Measurements from ENCODE around the gene PRDX1.

Gene PRDX1

GRCh38 chr1:45551684-45552083, 30.0 kb upstream of the PRDX1 start:
- no peaks in the 10 kb centered on the region for H3K9me3 ChIP-seq (ENCODE audit: insufficient read depth, low read depth, low read length)
- H3K27me3 ChIP-seq (ENCODE audit: insufficient read depth, low read length): no peaks in the 10 kb centered on the region
- H3K4me1 ChIP-seq (ENCODE audit: insufficient read depth, low read length): no peaks in the 10 kb centered on the region
- H3K36me3 ChIP-seq (ENCODE audit: insufficient read depth, low read depth, low read length): peaks cover 38% of the 10 kb centered on the region
- peak overlapping the region; percentile 91 for H3K4me3 ChIP-seq (ENCODE audit: low read length)
- H3K9ac ChIP-seq (ENCODE audit: low read depth, low read length): peak overlapping the region; percentile 99
- no peak overlapping the region for H3K27ac ChIP-seq (ENCODE audit: low read length)

GRCh38 chr1:45550401-45551351, 29.0 kb upstream of the PRDX1 start, which contains the start of gene AKR1A1:
TSS of gene AKR1A1 (plus strand) at chr1:45550826. CDS start at chr1:45561795, 10,969 bp downstream.
- no peaks in the 10 kb centered on the region for H3K27me3 ChIP-seq (ENCODE audit: insufficient read depth, low read length)
- H3K4me3 ChIP-seq (ENCODE audit: low read length): peak within 1 kb of the TSS; percentile 91
- H3K4me1 ChIP-seq (ENCODE audit: insufficient read depth, low read length): no peaks in the 10 kb centered on the region
- H3K9ac ChIP-seq (ENCODE audit: low read depth, low read length): peak within 1 kb of the TSS; percentile 99
- no peaks in the 10 kb centered on the region for H3K9me3 ChIP-seq (ENCODE audit: insufficient read depth, low read depth, low read length)
- H3K36me3 ChIP-seq (ENCODE audit: insufficient read depth, low read depth, low read length): peaks cover 32% of the 10 kb centered on the region
- peak within 1 kb of the TSS; percentile 74 for H3K27ac ChIP-seq (ENCODE audit: low read length)

GRCh38 chr1:45545553-45546310, 24.0 kb upstream of the PRDX1 start:
- H3K4me3 ChIP-seq (ENCODE audit: low read length): no peak overlapping the region
- no peaks in the 10 kb centered on the region for H3K4me1 ChIP-seq (ENCODE audit: insufficient read depth, low read length)
- H3K9ac ChIP-seq (ENCODE audit: low read depth, low read length): no peak overlapping the region
- H3K9me3 ChIP-seq (ENCODE audit: insufficient read depth, low read depth, low read length): no peaks in the 10 kb centered on the region
- no peaks in the 10 kb centered on the region for H3K36me3 ChIP-seq (ENCODE audit: insufficient read depth, low read depth, low read length)
- no peaks in the 10 kb centered on the region for H3K27me3 ChIP-seq (ENCODE audit: insufficient read depth, low read length)
- H3K27ac ChIP-seq (ENCODE audit: low read length): no peak overlapping the region

- no peak overlapping the region for H3K9ac ChIP-seq (ENCODE audit: low read depth, low read length)
- no peaks in the 10 kb centered on the region for H3K4me1 ChIP-seq (ENCODE audit: insufficient read depth, low read length)
- H3K4me3 ChIP-seq (ENCODE audit: low read length): no peak overlapping the region
- no peaks in the 10 kb centered on the region for H3K9me3 ChIP-seq (ENCODE audit: insufficient read depth, low read depth, low read length)
- H3K27me3 ChIP-seq (ENCODE audit: insufficient read depth, low read length): no peaks in the 10 kb centered on the region
- H3K36me3 ChIP-seq (ENCODE audit: insufficient read depth, low read depth, low read length): no peaks in the 10 kb centered on the region
- no peak overlapping the region for H3K27ac ChIP-seq (ENCODE audit: low read length)
Measured at GRCh38 chr1:45545019-45545493, 23.4 kb upstream of the PRDX1 start.

GRCh38 chr1:45544530-45544929, 22.8 kb upstream of the PRDX1 start:
- Histone ChIP-seq H3K9me3 (ENCODE audit: insufficient read depth, low read depth, low read length) (no peaks in the 10 kb centered on the region), H3K9ac (ENCODE audit: low read depth, low read length) (no peak overlapping the region), H3K4me3 (ENCODE audit: low read length) (no peak overlapping the region), H3K36me3 (ENCODE audit: insufficient read depth, low read depth, low read length) (no peaks in the 10 kb centered on the region), H3K27ac (ENCODE audit: low read length) (no peak overlapping the region), H3K27me3 (ENCODE audit: insufficient read depth, low read length) (no peaks in the 10 kb centered on the region), H3K4me1 (ENCODE audit: insufficient read depth, low read length) (no peaks in the 10 kb centered on the region)

GRCh38 chr1:45543581-45544417, 22.1 kb upstream of the PRDX1 start:
- Histone ChIP-seq H3K9me3 (ENCODE audit: insufficient read depth, low read depth, low read length) (no peaks in the 10 kb centered on the region), H3K36me3 (ENCODE audit: insufficient read depth, low read depth, low read length) (no peaks in the 10 kb centered on the region), H3K27ac (ENCODE audit: low read length) (no peak overlapping the region), H3K9ac (ENCODE audit: low read depth, low read length) (no peak overlapping the region), H3K27me3 (ENCODE audit: insufficient read depth, low read length) (no peaks in the 10 kb centered on the region), H3K4me3 (ENCODE audit: low read length) (no peak overlapping the region), H3K4me1 (ENCODE audit: insufficient read depth, low read length) (no peaks in the 10 kb centered on the region)

GRCh38 chr1:45542591-45542990, 20.9 kb upstream of the PRDX1 start:
- Histone ChIP-seq H3K27ac (ENCODE audit: low read length) (no peak overlapping the region), H3K4me1 (ENCODE audit: insufficient read depth, low read length) (no peaks in the 10 kb centered on the region), H3K9ac (ENCODE audit: low read depth, low read length) (no peak overlapping the region), H3K36me3 (ENCODE audit: insufficient read depth, low read depth, low read length) (no peaks in the 10 kb centered on the region), H3K4me3 (ENCODE audit: low read length) (no peak overlapping the region), H3K27me3 (ENCODE audit: insufficient read depth, low read length) (no peaks in the 10 kb centered on the region), H3K9me3 (ENCODE audit: insufficient read depth, low read depth, low read length) (no peaks in the 10 kb centered on the region)

GRCh38 chr1:45541193-45541592, 19.5 kb upstream of the PRDX1 start:
- Histone ChIP-seq H3K36me3 (ENCODE audit: insufficient read depth, low read depth, low read length) (no peaks in the 10 kb centered on the region), H3K4me3 (ENCODE audit: low read length) (no peak overlapping the region), H3K4me1 (ENCODE audit: insufficient read depth, low read length) (no peaks in the 10 kb centered on the region), H3K27ac (ENCODE audit: low read length) (no peak overlapping the region), H3K9me3 (ENCODE audit: insufficient read depth, low read depth, low read length) (no peaks in the 10 kb centered on the region), H3K27me3 (ENCODE audit: insufficient read depth, low read length) (no peaks in the 10 kb centered on the region), H3K9ac (ENCODE audit: low read depth, low read length) (no peak overlapping the region)

GRCh38 chr1:45536886-45537285, 15.2 kb upstream of the PRDX1 start:
- no peak overlapping the region for H3K9ac ChIP-seq (ENCODE audit: low read depth, low read length)
- no peak overlapping the region for H3K27ac ChIP-seq (ENCODE audit: low read length)
- no peaks in the 10 kb centered on the region for H3K36me3 ChIP-seq (ENCODE audit: insufficient read depth, low read depth, low read length)
- H3K9me3 ChIP-seq (ENCODE audit: insufficient read depth, low read depth, low read length): no peaks in the 10 kb centered on the region
- no peak overlapping the region for H3K4me3 ChIP-seq (ENCODE audit: low read length)
- H3K4me1 ChIP-seq (ENCODE audit: insufficient read depth, low read length): no peaks in the 10 kb centered on the region
- H3K27me3 ChIP-seq (ENCODE audit: insufficient read depth, low read length): no peaks in the 10 kb centered on the region

- no peaks in the 10 kb centered on the region for H3K36me3 ChIP-seq (ENCODE audit: insufficient read depth, low read depth, low read length)
- no peak overlapping the region for H3K9ac ChIP-seq (ENCODE audit: low read depth, low read length)
- H3K9me3 ChIP-seq (ENCODE audit: insufficient read depth, low read depth, low read length): no peaks in the 10 kb centered on the region
- H3K27ac ChIP-seq (ENCODE audit: low read length): no peak overlapping the region
- no peaks in the 10 kb centered on the region for H3K27me3 ChIP-seq (ENCODE audit: insufficient read depth, low read length)
- H3K4me3 ChIP-seq (ENCODE audit: low read length): no peak overlapping the region
- H3K4me1 ChIP-seq (ENCODE audit: insufficient read depth, low read length): no peaks in the 10 kb centered on the region
Measured at GRCh38 chr1:45535988-45536766, 14.5 kb upstream of the PRDX1 start.
